SK-N-SH treated with all-trans-retinoic acid at 6 μM for 48 hours (cell line): Measurements from ENCODE around the gene FMR1NB.

ENCODE experiments used
- ATAC-seq: fragments of 200-7000 bp; cut with Tn5 transposase; 3 replicates; pipeline ENCODE4 v1.9.1; 2020; ENCODE audit warnings: mild to moderate bottlenecking, moderate library complexity
- CSDC2 ChIP-seq: fragments of 250-450 bp; sonication (Bioruptor Pico); IDR thresholded peaks from 2 replicates; pipeline ENCODE4 v1.5.0; 2020; ENCODE audit warnings: mild to moderate bottlenecking, moderate library complexity
- ESRRG ChIP-seq: fragments of 250-450 bp; sonication (Bioruptor Pico); IDR thresholded peaks from 2 replicates; pipeline ENCODE4 v1.6.1; 2021; ENCODE audit warnings: mild to moderate bottlenecking
- GLIS3 ChIP-seq: fragments of 250-450 bp; sonication (Bioruptor Pico); IDR thresholded peaks from 2 replicates; pipeline ENCODE4 v1.5.0; 2020; ENCODE audit warnings: mild to moderate bottlenecking, moderate library complexity
- ISL1 ChIP-seq: fragments of 250-450 bp; sonication (Bioruptor Pico); IDR thresholded peaks from 2 replicates; pipeline ENCODE4 v2.1.2; 2022; ENCODE audit warnings: mild to moderate bottlenecking, moderate library complexity
- OSR1 ChIP-seq: fragments of 250-450 bp; sonication (Bioruptor Pico); IDR thresholded peaks from 2 replicates; pipeline ENCODE4 v1.8.0; 2022; ENCODE audit warnings: moderate library complexity, mild to moderate bottlenecking, inconsistent platforms
- PPARA ChIP-seq: fragments of 250-450 bp; sonication (Bioruptor Pico); IDR thresholded peaks from 2 replicates; pipeline ENCODE4 v1.5.0; 2020; ENCODE audit warnings: mild to moderate bottlenecking, borderline replicate concordance
- SNAI2 ChIP-seq: fragments of 250-450 bp; sonication (Bioruptor Pico); IDR thresholded peaks from 2 replicates; pipeline ENCODE4 v1.5.0; 2020; ENCODE audit warnings: mild to moderate bottlenecking, moderate library complexity
- TCF4 ChIP-seq: fragments of 250-450 bp; sonication (Bioruptor Pico); IDR thresholded peaks from 2 replicates; pipeline ENCODE4 v1.8.0; 2021; ENCODE audit warnings: mild to moderate bottlenecking, moderate library complexity, borderline replicate concordance
- TOX ChIP-seq: fragments of 250-450 bp; sonication (Bioruptor Pico); IDR thresholded peaks from 2 replicates; pipeline ENCODE4 v1.8.0; 2021; ENCODE audit warnings: mild to moderate bottlenecking, moderate library complexity, borderline replicate concordance
- ZC3H10 ChIP-seq: fragments of 250-450 bp; sonication (Bioruptor Pico); IDR thresholded peaks from 2 replicates; pipeline ENCODE4 v1.5.1; 2021; ENCODE audit warnings: mild to moderate bottlenecking, moderate library complexity
- ZFP3 ChIP-seq: fragments of 250-450 bp; sonication (Bioruptor Pico); IDR thresholded peaks from 2 replicates; pipeline ENCODE4 v1.5.0; 2020; ENCODE audit warnings: mild to moderate bottlenecking, moderate library complexity
- ZFP30 ChIP-seq: fragments of 450-650 bp; formaldehyde crosslinking; IDR thresholded peaks from 2 replicates; pipeline ENCODE4 v1.5.0; 2022; ENCODE audit warnings: mild to moderate bottlenecking, moderate library complexity
- ZNF565 ChIP-seq: fragments of 450-650 bp; formaldehyde crosslinking; conservative IDR thresholded peaks from 2 replicates; pipeline ENCODE4 v1.5.0; 2020; ENCODE audit warnings: low read depth, mild to moderate bottlenecking, moderate library complexity
- ZNF70 ChIP-seq: fragments of 450-650 bp; formaldehyde crosslinking; IDR thresholded peaks from 2 replicates; pipeline ENCODE4 v1.5.0; 2020; ENCODE audit warnings: mild to moderate bottlenecking, moderate library complexity
- ZNF8 ChIP-seq: fragments of 450-650 bp; formaldehyde crosslinking; IDR thresholded peaks from 2 replicates; pipeline ENCODE4 v1.5.0; 2020; ENCODE audit warnings: mild to moderate bottlenecking, moderate library complexity
- TF ChIP-seq, protein P1 (sequence below): fragments of 250-450 bp; sonication (Bioruptor Pico); IDR thresholded peaks from 2 replicates; pipeline ENCODE4 v1.8.0; 2020; ENCODE audit warnings: mild to moderate bottlenecking, moderate library complexity, borderline replicate concordance
- TF ChIP-seq, protein P2 (sequence below): fragments of 250-450 bp; sonication (Bioruptor Pico); IDR thresholded peaks from 2 replicates; pipeline ENCODE4 v1.5.1; 2020; ENCODE audit warnings: low read depth, mild to moderate bottlenecking, moderate library complexity
- TF ChIP-seq, protein P3 (sequence below): fragments of 250-450 bp; sonication (Bioruptor Pico); IDR thresholded peaks from 2 replicates; pipeline ENCODE4 v1.5.1; 2021; ENCODE audit warnings: mild to moderate bottlenecking, moderate library complexity
- TF ChIP-seq, protein P4 (sequence below): fragments of 250-450 bp; sonication (Bioruptor Pico); IDR thresholded peaks from 2 replicates; pipeline ENCODE4 v1.5.0; 2020; ENCODE audit warnings: mild to moderate bottlenecking, moderate library complexity
- TF ChIP-seq, protein P5 (sequence below): fragments of 250-450 bp; sonication (Bioruptor Pico); IDR thresholded peaks from 2 replicates; pipeline ENCODE4 v1.8.0; 2021; ENCODE audit warnings: low read depth, mild to moderate bottlenecking, moderate library complexity, borderline replicate concordance

The FMR1NB gene

DNA sequence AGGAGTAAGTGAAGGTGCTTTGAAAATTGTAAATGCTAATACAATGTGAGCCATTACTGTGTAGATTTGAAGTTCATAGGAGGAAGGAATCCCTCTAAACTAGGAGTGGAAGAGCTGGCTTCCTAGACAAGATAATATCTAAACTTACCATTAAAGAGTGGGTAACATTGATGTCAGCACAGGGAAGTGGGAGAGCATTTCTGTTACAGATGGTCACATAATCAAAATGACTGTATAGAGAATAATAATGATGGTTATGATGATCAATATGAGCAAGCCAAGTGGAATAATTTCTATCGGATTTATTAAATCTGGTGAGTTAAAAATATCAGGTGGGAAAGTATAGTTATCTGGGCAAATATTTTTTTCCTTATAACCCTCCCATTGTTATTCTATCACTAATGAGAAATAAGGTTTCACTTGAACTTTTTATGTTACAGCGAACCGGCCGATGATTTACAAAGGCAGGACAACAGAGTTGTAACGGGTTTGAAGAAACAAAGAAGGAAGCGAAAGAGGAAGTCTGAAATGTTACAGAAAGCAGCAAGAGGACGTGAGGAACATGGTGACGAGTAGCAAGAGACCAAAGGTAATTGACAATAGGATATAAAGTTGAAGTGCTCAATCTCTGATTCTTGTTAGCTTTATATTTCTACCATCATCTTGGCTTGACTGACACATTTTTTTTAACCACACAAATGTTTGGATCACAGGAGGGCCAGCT lies 43.5 kb downstream of the FMR1NB start:
- no peak for TF ChIP-seq ZC3H10
- TF ChIP-seq GLIS3 (CRISPR knock-in tag): no peak
- TF ChIP-seq ZNF70 (CRISPR knock-in tag): no peak
- TF ChIP-seq, protein P1, sequence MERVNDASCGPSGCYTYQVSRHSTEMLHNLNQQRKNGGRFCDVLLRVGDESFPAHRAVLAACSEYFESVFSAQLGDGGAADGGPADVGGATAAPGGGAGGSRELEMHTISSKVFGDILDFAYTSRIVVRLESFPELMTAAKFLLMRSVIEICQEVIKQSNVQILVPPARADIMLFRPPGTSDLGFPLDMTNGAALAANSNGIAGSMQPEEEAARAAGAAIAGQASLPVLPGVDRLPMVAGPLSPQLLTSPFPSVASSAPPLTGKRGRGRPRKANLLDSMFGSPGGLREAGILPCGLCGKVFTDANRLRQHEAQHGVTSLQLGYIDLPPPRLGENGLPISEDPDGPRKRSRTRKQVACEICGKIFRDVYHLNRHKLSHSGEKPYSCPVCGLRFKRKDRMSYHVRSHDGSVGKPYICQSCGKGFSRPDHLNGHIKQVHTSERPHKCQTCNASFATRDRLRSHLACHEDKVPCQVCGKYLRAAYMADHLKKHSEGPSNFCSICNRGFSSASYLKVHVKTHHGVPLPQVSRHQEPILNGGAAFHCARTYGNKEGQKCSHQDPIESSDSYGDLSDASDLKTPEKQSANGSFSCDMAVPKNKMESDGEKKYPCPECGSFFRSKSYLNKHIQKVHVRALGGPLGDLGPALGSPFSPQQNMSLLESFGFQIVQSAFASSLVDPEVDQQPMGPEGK (CRISPR knock-in tag): no peak
- TF ChIP-seq, protein P2, sequence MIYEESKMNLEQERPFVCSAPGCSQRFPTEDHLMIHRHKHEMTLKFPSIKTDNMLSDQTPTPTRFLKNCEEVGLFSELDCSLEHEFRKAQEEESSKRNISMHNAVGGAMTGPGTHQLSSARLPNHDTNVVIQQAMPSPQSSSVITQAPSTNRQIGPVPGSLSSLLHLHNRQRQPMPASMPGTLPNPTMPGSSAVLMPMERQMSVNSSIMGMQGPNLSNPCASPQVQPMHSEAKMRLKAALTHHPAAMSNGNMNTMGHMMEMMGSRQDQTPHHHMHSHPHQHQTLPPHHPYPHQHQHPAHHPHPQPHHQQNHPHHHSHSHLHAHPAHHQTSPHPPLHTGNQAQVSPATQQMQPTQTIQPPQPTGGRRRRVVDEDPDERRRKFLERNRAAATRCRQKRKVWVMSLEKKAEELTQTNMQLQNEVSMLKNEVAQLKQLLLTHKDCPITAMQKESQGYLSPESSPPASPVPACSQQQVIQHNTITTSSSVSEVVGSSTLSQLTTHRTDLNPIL (CRISPR knock-in tag): no peak
- no peak for TF ChIP-seq PPARA (CRISPR knock-in tag)
- TF ChIP-seq ESRRG: no peak
- TF ChIP-seq ISL1 (CRISPR knock-in tag): no peak
- TF ChIP-seq, protein P3, sequence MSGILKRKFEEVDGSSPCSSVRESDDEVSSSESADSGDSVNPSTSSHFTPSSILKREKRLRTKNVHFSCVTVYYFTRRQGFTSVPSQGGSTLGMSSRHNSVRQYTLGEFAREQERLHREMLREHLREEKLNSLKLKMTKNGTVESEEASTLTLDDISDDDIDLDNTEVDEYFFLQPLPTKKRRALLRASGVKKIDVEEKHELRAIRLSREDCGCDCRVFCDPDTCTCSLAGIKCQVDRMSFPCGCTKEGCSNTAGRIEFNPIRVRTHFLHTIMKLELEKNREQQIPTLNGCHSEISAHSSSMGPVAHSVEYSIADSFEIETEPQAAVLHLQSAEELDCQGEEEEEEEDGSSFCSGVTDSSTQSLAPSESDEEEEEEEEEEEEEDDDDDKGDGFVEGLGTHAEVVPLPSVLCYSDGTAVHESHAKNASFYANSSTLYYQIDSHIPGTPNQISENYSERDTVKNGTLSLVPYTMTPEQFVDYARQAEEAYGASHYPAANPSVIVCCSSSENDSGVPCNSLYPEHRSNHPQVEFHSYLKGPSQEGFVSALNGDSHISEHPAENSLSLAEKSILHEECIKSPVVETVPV: no peak
- no peak for TF ChIP-seq ZNF565 (CRISPR knock-in tag)
- TF ChIP-seq, protein P4, sequence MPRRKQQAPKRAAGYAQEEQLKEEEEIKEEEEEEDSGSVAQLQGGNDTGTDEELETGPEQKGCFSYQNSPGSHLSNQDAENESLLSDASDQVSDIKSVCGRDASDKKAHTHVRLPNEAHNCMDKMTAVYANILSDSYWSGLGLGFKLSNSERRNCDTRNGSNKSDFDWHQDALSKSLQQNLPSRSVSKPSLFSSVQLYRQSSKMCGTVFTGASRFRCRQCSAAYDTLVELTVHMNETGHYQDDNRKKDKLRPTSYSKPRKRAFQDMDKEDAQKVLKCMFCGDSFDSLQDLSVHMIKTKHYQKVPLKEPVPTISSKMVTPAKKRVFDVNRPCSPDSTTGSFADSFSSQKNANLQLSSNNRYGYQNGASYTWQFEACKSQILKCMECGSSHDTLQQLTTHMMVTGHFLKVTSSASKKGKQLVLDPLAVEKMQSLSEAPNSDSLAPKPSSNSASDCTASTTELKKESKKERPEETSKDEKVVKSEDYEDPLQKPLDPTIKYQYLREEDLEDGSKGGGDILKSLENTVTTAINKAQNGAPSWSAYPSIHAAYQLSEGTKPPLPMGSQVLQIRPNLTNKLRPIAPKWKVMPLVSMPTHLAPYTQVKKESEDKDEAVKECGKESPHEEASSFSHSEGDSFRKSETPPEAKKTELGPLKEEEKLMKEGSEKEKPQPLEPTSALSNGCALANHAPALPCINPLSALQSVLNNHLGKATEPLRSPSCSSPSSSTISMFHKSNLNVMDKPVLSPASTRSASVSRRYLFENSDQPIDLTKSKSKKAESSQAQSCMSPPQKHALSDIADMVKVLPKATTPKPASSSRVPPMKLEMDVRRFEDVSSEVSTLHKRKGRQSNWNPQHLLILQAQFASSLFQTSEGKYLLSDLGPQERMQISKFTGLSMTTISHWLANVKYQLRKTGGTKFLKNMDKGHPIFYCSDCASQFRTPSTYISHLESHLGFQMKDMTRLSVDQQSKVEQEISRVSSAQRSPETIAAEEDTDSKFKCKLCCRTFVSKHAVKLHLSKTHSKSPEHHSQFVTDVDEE (CRISPR knock-in tag): no peak
- no peak for TF ChIP-seq TOX (CRISPR knock-in tag)
- TF ChIP-seq TCF4 (CRISPR knock-in tag): no peak
- no peak for TF ChIP-seq OSR1
- no peak for TF ChIP-seq CSDC2 (CRISPR knock-in tag)
- TF ChIP-seq, protein P5, sequence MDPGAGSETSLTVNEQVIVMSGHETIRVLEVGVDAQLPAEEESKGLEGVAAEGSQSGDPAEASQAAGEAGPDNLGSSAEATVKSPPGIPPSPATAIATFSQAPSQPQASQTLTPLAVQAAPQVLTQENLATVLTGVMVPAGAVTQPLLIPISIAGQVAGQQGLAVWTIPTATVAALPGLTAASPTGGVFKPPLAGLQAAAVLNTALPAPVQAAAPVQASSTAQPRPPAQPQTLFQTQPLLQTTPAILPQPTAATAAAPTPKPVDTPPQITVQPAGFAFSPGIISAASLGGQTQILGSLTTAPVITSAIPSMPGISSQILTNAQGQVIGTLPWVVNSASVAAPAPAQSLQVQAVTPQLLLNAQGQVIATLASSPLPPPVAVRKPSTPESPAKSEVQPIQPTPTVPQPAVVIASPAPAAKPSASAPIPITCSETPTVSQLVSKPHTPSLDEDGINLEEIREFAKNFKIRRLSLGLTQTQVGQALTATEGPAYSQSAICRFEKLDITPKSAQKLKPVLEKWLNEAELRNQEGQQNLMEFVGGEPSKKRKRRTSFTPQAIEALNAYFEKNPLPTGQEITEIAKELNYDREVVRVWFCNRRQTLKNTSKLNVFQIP: no peak
- no peak for TF ChIP-seq SNAI2 (CRISPR knock-in tag)
- TF ChIP-seq, all 23 proteins: peak for 0
- ATAC-seq: no peak

DNA sequence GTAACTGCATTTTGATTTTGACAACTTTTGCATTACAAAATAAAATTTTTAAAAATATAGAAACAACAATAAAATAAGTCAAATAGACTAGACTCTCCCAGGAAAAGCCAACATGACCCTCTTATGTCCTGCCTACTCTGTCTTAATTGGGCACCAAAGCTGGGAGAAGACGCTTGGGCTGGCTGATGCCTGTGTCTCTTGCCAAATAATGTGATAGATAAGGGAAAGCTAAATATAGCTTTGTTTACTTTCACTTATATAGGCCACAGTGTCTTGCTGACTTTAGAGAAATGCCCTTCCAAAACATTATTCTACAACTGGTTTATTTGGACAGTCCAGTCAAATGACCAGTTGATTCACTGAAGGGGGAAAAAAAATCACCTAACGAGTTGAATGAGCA lies 54.2 kb downstream of the FMR1NB start:
- TF ChIP-seq ZNF8 (CRISPR knock-in tag) (no peak), ZNF565 (CRISPR knock-in tag) (no peak), OSR1 (no peak), ZFP3 (CRISPR knock-in tag) (no peak), ZFP30 (CRISPR knock-in tag) (no peak), CSDC2 (CRISPR knock-in tag) (no peak)
- TF ChIP-seq, protein P5: no peak

More for the DNA sequence above, 54.2 kb downstream of the FMR1NB start:
- ATAC-seq: no peak
